Sigmoid colon (tissue), 4 donors: ENCODE data around the gene DTWD1.

Experiments
- POLR2AphosphoS5 ChIP-seq, 4 donors: sonication (generic); formaldehyde crosslinking; IDR thresholded peaks; one replicate each; pipeline ENCODE4 v1.6.1; 2017; ENCODE audit warnings: antibody characterized with exemption in 4 of 4
- TF ChIP-seq, protein P1 (sequence below), 4 experiments: fragments of 450-650 bp in 3 of 4; fragments of 200-600 bp in 1 of 4; IDR thresholded peaks; one replicate each; pipeline ENCODE4 v1.5.1; 2016 to 2019; ENCODE audit warnings: antibody characterized with exemption in 4 of 4, mild to moderate bottlenecking in 3 of 4, moderate library complexity in 2 of 4

DNA sequence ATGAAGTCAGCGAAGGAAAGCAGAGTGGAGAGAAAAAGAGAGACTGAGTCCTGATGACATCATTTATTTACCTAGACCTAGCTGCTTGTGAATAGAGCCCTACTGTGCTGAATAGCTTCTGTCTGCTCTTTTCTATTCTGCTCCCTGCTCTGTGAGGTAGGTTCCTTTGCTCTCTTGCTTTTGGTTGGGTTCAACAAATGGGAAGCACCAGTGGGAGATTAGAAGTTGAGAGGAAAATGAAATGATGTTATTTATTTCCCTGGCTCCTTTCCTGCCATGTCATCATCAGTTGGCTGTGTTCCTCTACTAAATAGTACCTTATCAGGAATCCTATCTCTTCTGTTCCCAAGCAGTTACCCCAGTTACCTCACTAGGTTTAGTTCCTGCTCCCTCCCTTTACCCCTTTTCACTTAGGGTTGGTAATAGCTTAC, 23.5 kb downstream of the DTWD1 start:
- TF ChIP-seq POLR2AphosphoS5 (IDR thresholded peaks at IDR 0.05) = peak in 1 of 4 donors; percentile 12
- TF ChIP-seq, protein P1, sequence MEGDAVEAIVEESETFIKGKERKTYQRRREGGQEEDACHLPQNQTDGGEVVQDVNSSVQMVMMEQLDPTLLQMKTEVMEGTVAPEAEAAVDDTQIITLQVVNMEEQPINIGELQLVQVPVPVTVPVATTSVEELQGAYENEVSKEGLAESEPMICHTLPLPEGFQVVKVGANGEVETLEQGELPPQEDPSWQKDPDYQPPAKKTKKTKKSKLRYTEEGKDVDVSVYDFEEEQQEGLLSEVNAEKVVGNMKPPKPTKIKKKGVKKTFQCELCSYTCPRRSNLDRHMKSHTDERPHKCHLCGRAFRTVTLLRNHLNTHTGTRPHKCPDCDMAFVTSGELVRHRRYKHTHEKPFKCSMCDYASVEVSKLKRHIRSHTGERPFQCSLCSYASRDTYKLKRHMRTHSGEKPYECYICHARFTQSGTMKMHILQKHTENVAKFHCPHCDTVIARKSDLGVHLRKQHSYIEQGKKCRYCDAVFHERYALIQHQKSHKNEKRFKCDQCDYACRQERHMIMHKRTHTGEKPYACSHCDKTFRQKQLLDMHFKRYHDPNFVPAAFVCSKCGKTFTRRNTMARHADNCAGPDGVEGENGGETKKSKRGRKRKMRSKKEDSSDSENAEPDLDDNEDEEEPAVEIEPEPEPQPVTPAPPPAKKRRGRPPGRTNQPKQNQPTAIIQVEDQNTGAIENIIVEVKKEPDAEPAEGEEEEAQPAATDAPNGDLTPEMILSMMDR (IDR thresholded peaks at IDR 0.05) = no peak
